UCSD-AML1 (cell line): Measurements from ENCODE around the gene NUP214.
"Not testable (repeated sequence)": the region's sequence is repeated elsewhere in the genome, so short reads cannot be mapped to it uniquely, and the experiment has no call there.

Experiments
- DNase-seq: peaks from one replicate; lab custom pipeline; 2025; ENCODE audit not compliant: unreplicated experiment; lab: John Stamatoyannopoulos, UW

The NUP214 gene

GRCh38 chr9:131227959-131228460 is 102.6 kb downstream of the NUP214 start:
- DNase-seq, result no peak

DNA sequence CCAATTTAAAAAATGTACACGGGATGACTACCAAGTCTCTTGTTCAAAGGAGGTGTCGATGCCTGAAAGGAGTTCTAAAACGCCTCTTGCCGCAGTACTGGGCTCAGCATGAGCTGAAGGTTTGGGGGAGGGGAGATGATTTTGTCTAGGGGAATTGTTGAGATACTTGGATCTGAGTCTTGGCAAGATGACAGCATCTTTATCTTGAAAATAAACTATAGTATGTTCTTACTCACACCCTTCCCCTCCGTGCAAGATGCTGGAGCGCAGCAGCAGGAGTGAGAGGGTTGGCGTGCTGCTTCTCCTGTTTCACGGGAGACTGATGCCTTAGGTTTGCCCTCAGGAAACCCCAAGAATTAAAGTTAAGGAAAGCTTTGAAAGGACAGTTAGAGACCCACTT is 103.6 kb downstream of the NUP214 start:
- no peak for DNase-seq

GRCh38 chr9:131233556-131233955 is 108.2 kb downstream of the NUP214 start:
- DNase-seq, result no peak

GRCh38 chr9:131233995-131234394 is 108.6 kb downstream of the NUP214 start:
- no peak for DNase-seq

DNA sequence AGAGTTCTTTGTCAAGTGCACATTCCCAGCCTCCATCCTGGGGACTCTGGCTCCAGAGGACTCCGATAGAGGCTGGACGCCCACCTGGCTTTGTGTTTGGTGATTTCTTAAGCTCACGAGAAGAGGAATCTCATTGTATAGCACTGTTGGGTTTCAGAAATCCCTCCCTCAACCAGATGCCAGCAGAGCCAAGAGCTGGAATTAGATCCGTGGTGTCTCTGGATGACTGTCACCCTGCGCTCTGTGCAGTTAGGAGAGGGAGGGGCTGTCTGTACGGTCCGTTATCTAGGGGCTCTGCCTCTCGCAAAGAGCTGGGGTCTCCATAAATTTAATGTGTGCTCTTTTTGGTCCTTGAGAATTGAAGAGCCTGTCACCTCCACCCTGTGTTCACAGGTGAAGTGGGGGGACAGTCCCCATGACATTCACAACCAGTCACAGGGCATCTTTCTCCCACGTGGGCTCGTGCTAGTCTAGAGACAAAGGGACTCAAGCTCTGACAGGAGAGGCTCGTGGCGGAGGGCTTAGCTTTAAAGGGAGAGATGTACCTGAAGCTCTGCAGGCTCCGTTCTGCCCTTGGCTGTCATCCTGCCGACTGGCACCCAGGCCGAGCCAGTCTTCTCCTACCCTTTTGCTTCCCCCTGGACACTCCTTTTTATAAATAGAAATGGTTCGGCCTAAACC is 109.6 kb downstream of the NUP214 start:
- DNase-seq, result no peak

- DNase-seq, result no peak
Observed at GRCh38 chr9:131235480-131235851, 110.1 kb downstream of the NUP214 start.

- DNase-seq, result no peak
Observed at GRCh38 chr9:131236161-131236560, 110.8 kb downstream of the NUP214 start.

DNA sequence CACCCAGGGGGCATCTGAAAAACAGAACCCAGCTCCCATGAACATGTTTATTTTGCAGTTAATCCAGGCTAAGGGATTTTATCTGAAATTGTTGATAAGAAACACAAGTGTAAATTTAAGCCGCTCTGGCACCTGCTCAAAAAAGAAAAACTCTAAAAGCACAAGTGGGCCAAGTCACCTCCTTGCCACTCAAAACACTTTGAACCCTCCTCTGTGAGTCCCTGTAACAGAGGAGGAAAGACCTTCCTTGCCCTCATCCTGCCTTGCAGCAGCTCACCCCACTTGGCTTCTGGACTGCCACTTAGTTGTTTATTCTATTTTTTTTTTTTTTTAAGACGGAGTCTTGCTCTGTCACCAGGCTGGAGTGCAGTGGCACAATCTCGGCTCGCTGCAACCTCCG is 111.4 kb downstream of the NUP214 start:
- no peak for DNase-seq

DNA sequence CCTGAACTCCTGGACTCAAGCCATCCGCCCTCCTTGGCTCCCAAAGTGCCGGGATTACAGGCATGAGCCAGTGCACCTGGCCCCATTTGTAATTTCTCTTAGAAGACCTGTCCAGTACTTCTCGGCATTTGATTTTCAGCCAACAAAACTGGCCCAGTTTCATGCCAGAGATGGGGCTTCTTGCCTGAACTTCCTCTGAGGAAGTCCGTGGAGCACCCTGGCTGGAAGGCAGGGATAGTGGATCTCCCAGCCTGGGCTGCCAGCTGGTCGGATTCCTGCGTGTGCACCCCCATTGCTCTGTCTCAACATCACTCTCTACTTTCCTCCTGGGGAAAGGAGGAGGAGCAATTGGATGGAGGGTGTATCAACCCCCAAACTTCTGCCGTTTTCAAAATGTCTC is 111.9 kb downstream of the NUP214 start:
- DNase-seq, result no peak

DNA sequence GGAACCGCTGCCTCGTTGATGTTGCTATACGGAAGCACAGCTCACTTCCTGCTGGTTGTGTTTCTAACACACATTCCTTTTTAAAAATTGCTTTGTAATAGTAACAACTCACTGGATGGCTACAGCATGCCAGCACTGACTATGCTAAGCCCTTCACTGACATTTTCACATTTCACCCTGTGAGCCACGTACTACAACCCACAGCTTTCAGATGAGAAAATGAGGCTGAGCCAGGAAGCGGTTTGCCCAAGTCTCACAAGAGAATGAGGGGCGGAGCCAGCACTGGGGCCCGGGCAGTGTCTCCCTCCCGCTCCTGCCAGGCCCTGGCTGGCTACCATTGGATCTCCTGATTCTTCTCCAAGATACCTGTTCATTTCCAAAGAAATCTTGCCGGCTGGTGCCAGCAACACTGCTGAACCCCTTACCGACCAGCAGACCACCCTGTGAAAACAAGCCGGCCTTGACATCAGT is 112.6 kb downstream of the NUP214 start:
- DNase-seq, result peak; percentile 79

GRCh38 chr9:131238402-131239021 is 113.1 kb downstream of the NUP214 start:
- DNase-seq, result no peak

DNA sequence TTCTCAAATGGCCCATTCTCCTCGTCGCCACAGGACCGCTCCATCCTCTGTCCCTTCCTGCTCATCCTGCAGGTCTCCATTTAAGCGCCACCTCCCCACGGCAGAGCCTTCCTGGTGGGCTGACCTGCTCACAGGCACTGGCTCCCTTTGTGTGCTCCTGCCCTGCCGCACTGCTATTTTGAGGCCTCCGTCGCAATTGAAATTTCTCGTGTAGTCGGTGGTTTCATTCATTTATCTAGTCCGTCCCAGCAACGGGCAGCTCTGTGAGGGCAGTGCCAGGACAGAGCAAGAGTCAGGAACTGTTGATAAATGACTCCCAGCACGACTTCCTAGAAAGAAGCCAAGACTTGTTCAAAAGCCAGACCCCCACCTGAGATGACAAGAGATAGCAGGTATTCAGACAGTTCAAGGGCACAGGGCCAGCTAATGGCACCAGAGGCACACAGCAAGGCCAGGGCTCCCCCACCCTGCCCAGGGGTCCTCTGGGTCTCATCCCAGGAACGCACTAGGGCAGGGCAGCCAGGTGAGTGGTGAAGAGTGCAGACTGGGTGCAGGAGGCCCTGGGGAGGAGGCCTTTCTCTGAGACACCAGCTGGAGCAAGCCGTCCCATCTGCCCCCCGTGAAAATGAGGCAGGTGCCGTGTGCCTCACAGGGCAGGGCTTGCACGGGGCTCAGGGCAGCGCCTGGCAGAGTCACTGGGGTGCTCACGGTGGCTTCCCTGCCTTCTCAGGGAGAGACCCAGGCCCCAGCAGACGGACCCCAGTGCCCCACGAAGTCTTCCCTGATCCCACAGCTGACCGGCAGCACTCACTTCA is 114.0 kb downstream of the NUP214 start:
- no peak for DNase-seq

DNA sequence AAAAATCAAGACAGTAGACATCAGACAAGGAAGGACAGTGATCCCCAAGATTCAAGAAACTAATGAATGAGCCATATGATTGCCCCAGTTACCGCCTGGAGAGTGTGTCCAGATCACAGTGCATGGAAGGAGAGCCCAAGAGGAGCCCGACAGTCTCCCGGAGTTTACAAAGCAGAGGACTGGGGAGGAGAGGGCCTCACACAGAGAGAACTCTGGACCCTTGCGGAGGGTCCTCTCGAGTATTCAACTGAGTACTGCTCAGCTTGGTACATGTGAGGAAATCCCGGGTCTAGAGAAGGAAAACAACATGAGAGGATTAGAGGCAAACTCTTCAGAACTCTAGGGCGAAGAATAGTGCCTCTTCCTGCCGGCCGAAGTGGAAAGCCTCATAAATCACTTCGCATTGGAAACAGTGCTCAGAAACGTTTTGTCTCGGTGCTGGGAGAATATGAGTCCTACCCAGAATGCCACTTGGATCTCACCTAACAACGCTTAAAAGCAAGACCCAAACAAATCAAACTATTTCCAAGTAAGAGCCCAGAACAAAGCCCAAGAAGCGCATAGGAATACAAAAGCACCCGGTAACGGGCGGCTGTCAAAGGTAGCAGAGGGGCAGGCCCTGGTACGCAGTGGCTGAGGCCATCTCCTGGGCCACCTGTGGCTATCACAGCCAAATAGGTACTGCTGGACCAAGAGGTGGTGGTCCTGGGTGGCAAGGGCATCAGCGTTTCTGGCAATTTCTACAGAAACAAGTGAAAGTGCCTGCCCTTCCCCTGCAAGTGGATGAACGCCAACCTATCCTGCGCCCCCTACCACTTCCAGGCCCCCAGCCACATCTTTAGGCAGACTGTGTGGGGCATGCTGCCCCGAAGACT is 114.9 kb downstream of the NUP214 start:
- DNase-seq, result no peak

GRCh38 chr9:131244331-131244730 is 118.9 kb downstream of the NUP214 start:
- not testable (repeated sequence) for DNase-seq

GRCh38 chr9:131246618-131247017 is 121.2 kb downstream of the NUP214 start:
- DNase-seq, result no peak

- no peak for DNase-seq
Observed at GRCh38 chr9:131252120-131252519, 126.7 kb downstream of the NUP214 start.

DNA sequence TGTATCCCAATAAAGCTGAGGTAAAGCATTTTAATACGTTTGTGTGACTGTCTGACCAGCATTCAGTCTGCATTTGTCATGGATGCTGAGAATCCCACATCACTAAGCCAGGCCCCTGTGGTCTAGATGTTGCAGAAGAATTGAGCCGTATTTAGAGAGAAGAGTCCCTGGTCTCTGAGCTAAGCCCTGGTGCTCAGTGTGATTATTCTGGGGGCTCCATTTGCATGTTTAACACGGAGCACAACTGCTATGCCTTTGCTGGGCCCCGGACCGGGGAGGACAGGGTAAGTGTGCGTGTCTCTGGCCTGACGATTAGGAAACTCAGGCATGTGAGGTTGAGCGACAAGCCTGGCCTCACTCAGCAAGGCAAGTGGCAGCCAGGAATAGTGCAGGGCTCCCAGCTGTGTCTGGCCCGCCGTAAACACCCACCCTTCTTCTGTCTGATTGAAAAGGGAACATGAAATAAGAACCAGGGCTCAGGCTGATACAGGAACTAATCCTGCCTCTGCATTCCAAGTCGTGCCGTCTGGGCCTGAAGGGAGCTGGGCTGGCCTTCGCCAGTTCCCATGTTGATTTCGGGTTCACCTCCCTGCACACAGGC is 128.6 kb downstream of the NUP214 start:
- DNase-seq, result peak; percentile 50

DNA sequence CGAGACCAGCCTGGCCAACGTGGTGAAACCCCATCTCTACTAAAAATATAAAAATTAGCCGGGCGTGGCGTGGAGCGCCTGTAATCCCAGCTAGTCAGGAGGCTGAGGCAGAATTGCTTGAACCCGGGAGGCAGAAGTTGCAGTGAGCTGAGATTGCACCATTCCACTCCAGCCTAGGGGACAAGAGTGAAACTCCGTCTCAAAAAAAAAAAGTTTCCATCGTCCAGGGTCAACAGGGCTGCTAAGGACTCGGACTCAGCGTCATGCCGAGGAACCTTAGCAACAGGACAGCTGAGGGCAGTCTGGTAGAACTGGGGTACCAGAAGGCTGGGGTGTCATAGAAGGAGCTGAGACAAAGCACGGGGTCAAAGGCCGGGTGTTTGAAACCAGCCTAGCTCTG is 129.2 kb downstream of the NUP214 start:
- DNase-seq, result no peak

DNA sequence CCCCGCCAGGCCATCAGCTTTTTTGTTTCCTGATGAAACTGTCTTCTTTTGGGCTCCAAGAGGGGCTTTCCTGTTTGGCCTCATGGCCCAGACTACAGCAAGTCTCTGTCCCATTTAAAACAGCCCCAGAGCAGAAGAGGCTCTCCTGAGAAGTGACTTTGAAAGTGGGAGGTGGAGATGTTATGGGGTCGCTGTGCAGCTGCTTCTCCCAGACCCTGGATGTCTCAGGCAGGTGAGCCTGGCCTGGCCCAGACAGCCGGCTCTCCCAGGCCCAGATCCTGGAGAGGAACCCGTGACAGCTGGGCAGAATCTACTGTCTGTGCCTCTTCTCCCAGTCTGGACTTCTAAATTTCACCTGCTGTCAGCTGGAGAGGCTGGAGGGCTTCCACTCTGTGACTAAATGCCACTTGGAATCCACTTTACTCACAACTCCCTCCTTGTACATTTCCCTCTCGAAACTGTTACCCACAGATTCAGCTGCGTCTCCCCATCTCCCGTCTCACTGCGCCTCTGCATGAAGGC is 130.4 kb downstream of the NUP214 start:
- no peak for DNase-seq
